ENCODE data around the gene ASB13.

The ASB13 gene

DNA sequence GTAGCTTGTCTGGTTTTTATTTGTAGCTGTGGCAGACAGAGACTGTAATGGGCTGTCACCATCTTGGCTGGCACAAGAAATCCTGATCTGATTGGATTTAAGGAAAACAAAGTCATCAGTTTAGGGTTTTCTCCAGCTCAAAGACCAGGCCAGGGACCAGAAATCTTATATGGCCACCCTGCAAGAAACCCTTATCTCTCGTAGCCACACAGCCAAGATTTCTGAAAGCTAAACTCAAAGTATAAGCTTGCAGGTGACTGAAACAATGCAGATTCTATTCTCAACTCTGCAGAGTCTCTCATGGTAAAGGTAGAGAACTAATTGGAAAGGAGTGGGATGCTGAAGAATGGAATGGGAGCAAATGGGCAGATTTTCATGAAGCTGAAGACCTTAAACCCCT lies 3.2 kb upstream of the ASB13 start:
- no peak for DNase-seq

GRCh38 chr10:5668429-5668828 lies 2.0 kb upstream of the ASB13 start:
- DNase-seq, result no peak

GRCh38 chr10:5666841-5667630 lies 641 bp upstream of the ASB13 start:
- DNase-seq, result no peak

DNA sequence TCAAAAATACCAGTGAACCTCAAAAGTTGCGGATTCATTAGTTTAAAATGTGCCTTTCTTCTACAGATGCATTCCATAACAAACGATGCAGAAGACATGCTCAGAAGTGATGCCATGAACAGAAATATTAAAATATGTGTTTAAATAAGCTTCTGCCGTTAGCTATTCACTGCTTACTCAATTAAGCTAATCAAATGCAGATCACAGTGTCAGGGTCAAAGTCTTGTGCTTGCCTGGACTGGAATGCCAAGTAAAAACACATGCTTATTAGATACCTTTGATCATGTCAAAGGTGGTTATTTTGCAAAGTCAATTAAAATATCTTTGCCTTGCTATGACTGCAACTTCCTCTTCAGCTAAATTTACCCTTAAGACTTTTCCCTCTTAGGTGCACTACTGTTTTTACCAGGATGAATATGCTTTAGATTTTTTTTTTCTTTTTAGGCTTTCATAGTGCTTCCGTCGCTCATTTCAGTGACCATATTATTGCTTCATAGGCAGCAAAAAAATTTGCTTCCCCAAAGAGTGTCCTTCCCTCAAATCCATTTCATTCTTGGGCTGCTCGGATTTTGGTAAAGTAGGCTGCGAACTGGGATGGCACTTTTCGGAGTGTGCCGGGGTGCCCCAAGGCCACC lies 905 bp downstream of the ASB13 start:
- no peak for DNase-seq

DNA sequence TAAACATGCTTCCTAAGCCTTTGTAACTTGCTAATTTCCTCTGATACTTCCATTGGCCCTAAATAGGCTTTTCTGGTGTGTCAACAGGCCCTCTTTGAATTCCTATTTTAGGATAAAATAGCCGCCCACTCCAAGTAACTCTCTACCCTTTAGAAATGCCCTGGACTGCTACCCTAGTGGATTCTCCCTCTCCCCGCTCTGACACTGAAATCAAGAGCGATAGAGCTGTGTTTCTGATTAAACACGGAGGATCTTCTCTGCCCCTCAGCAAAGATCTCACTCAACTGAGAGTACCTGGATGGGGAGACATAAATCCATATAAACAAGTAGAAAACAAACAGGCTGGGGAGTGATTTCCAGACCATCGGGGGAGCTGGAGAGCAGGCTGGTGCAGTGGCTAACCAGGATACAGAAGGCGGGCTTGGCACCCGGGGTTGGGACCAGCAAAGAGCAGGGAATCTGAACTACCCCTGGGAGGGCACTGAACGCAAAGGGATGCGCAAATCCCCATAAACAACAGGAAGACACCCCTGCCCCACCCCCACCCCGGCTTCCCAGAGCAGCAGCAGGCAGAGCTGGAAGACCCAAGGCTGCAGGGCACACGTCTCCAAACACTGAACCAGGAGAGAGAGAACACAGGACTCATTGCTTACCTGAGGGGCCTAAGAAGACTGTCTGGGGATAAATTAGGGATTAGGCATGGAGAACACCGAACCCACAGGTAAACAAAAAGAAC lies 2.5 kb downstream of the ASB13 start:
- DNase-seq, result no peak

DNA sequence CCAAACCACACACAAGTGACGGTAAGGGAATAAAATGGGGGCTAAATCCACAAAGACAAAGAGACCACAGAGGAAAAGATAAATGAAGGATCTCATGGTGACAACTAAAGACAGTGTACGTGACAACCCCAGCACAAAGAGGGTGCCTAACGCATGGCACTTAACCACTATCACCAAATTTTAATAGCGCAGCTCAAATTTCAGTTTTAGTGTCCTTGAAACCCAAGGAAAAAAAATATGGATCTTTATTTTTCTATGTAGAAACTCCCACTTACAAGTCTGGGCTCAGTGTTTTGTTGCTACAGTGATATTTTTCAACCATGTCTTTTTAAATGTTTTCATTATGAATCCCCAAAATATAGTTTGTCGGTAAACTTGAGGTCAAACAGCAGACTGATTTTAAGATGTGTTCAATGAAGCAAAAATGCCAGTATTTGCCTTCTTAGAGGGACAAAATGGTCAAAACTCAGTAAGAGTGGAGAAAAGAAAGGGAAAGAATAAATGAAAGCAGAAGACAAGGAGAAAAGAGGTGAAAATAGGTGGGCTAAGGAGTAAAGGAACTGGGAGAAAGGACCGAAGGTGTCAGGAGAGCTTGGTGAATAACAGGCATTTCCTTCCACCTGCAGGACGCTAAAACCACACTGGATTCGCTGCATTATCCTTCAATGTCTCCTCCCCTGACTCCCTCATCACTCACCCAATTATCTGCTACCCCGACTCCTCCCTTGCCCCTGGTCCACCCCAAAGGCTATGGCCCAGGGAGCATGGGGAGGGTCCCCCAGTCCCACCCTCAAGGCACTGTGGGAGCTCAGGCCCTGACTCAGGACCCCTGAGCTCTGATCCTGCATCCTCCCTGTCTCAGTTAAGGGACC lies 3.5 kb downstream of the ASB13 start:
- DNase-seq, result no peak

DNA sequence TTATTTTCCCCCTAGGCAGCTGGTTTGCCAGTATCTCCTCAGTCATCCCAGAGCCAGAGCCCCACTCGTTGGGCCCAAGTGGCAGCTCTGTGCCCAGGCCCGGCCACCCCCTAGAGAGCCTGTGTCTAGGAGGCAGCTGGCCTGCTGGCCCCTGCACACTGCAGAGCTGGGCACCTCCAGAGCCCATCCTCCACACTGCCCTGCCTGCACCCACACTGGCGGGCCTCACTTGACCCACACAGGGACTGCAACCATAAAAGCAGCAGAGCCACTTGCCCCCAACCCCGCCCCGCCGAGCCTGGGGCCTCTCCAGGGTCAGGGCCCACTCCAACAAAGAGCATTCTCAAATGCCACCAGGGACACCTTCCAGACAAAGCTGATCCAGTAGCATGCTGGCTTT lies 5.4 kb downstream of the ASB13 start:
- no peak for DNase-seq

GRCh38 chr10:5659702-5660528 lies 6.5 kb downstream of the ASB13 start:
- DNase-seq, result no peak

- peak; percentile 33 for DNase-seq
Measured at GRCh38 chr10:5658871-5659618, 7.3 kb downstream of the ASB13 start.

DNA sequence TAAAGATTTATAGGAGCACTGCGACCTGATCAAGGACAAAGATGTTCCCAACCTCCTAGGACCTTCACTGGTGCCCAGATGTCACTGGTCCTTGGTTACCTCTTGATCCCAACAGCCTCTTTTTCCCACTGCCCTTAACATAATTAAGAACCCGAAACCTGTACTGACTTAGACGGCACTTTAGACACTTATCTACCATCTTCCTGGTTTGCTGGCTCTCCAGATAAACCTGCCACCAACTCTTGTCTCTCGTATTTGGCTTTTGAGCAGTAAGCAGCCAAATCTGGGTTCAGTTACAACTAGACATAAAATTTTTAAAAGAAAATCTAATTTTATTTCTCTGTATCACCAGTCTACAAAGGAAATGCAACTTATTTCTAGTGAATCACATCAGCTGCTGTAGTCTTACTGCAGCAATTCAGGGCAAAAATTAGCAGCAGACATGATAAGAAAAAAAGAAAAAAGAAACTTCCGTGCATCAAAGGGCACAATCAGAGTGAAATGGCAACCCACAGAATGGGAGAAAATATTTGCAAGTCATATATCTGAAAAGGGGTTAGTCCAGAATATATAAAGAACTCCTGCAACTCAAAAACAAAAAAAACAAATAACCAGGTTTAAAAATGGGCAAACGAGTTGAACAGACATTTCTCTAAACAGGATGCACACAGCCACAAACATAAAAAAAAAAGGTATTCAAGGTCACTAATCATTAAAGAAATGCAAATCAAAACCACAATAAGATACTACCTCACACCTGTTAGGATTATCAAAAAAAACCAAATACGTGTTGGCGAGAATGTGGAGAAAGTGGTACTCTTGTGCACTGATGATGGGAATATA lies 9.4 kb downstream of the ASB13 start:
- no peak for DNase-seq

- DNase-seq, result no peak
Measured at GRCh38 chr10:5655121-5655520, 11.3 kb downstream of the ASB13 start.

- no peak for DNase-seq
Measured at GRCh38 chr10:5654218-5654755, 12.1 kb downstream of the ASB13 start.

- no peak for DNase-seq
Measured at GRCh38 chr10:5652746-5653145, 13.6 kb downstream of the ASB13 start.

- no peak for DNase-seq
Measured at GRCh38 chr10:5651388-5651764, 15.0 kb downstream of the ASB13 start.

- no peak for DNase-seq
Measured at GRCh38 chr10:5650664-5651387, 15.6 kb downstream of the ASB13 start.

- DNase-seq, result no peak
Measured at GRCh38 chr10:5649746-5650145, 16.6 kb downstream of the ASB13 start.

- DNase-seq, result no peak
Measured at GRCh38 chr10:5648494-5649457, 17.6 kb downstream of the ASB13 start.
